SK-N-SH treated with all-trans-retinoic acid at 6 μM for 48 hours (cell line): ENCODE measurements around the gene CHIA.
"Not testable (repeated sequence)": the region's sequence is repeated elsewhere in the genome, so short reads cannot be mapped to it uniquely, and the experiment has no call there.

Experiments
- ATAC-seq: fragments of 200-7000 bp; cut with Tn5 transposase; 3 replicates; pipeline ENCODE4 v1.9.1; 2020; ENCODE audit warnings: mild to moderate bottlenecking, moderate library complexity
- CREB5 ChIP-seq: fragments of 250-450 bp; sonication (Bioruptor Pico); IDR thresholded peaks from 2 replicates; pipeline ENCODE4 v1.5.1; 2020; ENCODE audit warnings: low read depth, mild to moderate bottlenecking, moderate library complexity
- CSDC2 ChIP-seq: fragments of 250-450 bp; sonication (Bioruptor Pico); IDR thresholded peaks from 2 replicates; pipeline ENCODE4 v1.5.0; 2020; ENCODE audit warnings: mild to moderate bottlenecking, moderate library complexity
- CSRNP3 ChIP-seq: fragments of 250-450 bp; sonication (Bioruptor Pico); IDR thresholded peaks from 2 replicates; pipeline ENCODE4 v1.5.1; 2021; ENCODE audit warnings: mild to moderate bottlenecking, moderate library complexity
- ESRRG ChIP-seq: fragments of 250-450 bp; sonication (Bioruptor Pico); IDR thresholded peaks from 2 replicates; pipeline ENCODE4 v1.6.1; 2021; ENCODE audit warnings: mild to moderate bottlenecking
- GLIS3 ChIP-seq: fragments of 250-450 bp; sonication (Bioruptor Pico); IDR thresholded peaks from 2 replicates; pipeline ENCODE4 v1.5.0; 2020; ENCODE audit warnings: mild to moderate bottlenecking, moderate library complexity
- ISL1 ChIP-seq: fragments of 250-450 bp; sonication (Bioruptor Pico); IDR thresholded peaks from 2 replicates; pipeline ENCODE4 v2.1.2; 2022; ENCODE audit warnings: mild to moderate bottlenecking, moderate library complexity
- OSR1 ChIP-seq: fragments of 250-450 bp; sonication (Bioruptor Pico); IDR thresholded peaks from 2 replicates; pipeline ENCODE4 v1.8.0; 2022; ENCODE audit warnings: moderate library complexity, mild to moderate bottlenecking, inconsistent platforms
- PATZ1 ChIP-seq: fragments of 250-450 bp; sonication (Bioruptor Pico); IDR thresholded peaks from 2 replicates; pipeline ENCODE4 v1.8.0; 2020; ENCODE audit warnings: mild to moderate bottlenecking, moderate library complexity, borderline replicate concordance
- POU6F1 ChIP-seq: fragments of 250-450 bp; sonication (Bioruptor Pico); IDR thresholded peaks from 2 replicates; pipeline ENCODE4 v1.8.0; 2021; ENCODE audit warnings: low read depth, mild to moderate bottlenecking, moderate library complexity, borderline replicate concordance
- RARB ChIP-seq: fragments of 250-450 bp; sonication (Bioruptor Pico); IDR thresholded peaks from 2 replicates; pipeline ENCODE4 v1.8.0; 2021; ENCODE audit warnings: mild to moderate bottlenecking, moderate library complexity
- SNAI2 ChIP-seq: fragments of 250-450 bp; sonication (Bioruptor Pico); IDR thresholded peaks from 2 replicates; pipeline ENCODE4 v1.5.0; 2020; ENCODE audit warnings: mild to moderate bottlenecking, moderate library complexity
- TCF4 ChIP-seq: fragments of 250-450 bp; sonication (Bioruptor Pico); IDR thresholded peaks from 2 replicates; pipeline ENCODE4 v1.8.0; 2021; ENCODE audit warnings: mild to moderate bottlenecking, moderate library complexity, borderline replicate concordance
- TOX ChIP-seq: fragments of 250-450 bp; sonication (Bioruptor Pico); IDR thresholded peaks from 2 replicates; pipeline ENCODE4 v1.8.0; 2021; ENCODE audit warnings: mild to moderate bottlenecking, moderate library complexity, borderline replicate concordance
- TSHZ2 ChIP-seq: fragments of 250-450 bp; sonication (Bioruptor Pico); IDR thresholded peaks from 2 replicates; pipeline ENCODE4 v1.5.0; 2020; ENCODE audit warnings: mild to moderate bottlenecking, moderate library complexity
- ZFP30 ChIP-seq: fragments of 450-650 bp; formaldehyde crosslinking; IDR thresholded peaks from 2 replicates; pipeline ENCODE4 v1.5.0; 2022; ENCODE audit warnings: mild to moderate bottlenecking, moderate library complexity
- ZNF565 ChIP-seq: fragments of 450-650 bp; formaldehyde crosslinking; conservative IDR thresholded peaks from 2 replicates; pipeline ENCODE4 v1.5.0; 2020; ENCODE audit warnings: low read depth, mild to moderate bottlenecking, moderate library complexity
- ZNF70 ChIP-seq: fragments of 450-650 bp; formaldehyde crosslinking; IDR thresholded peaks from 2 replicates; pipeline ENCODE4 v1.5.0; 2020; ENCODE audit warnings: mild to moderate bottlenecking, moderate library complexity
- ZNF8 ChIP-seq: fragments of 450-650 bp; formaldehyde crosslinking; IDR thresholded peaks from 2 replicates; pipeline ENCODE4 v1.5.0; 2020; ENCODE audit warnings: mild to moderate bottlenecking, moderate library complexity

Gene CHIA

GRCh38 chr1:111323231-111323630 is 32.6 kb downstream of the CHIA start:
- TF ChIP-seq ZNF8 (CRISPR knock-in tag) (no peak), CSDC2 (CRISPR knock-in tag) (no peak)
- ATAC-seq: no peak

GRCh38 chr1:111332190-111332589 is 41.5 kb downstream of the CHIA start:
- no peak for ATAC-seq
- TF ChIP-seq POU6F1 (CRISPR knock-in tag) (no peak), TCF4 (no peak), GLIS3 (no peak), OSR1 (CRISPR knock-in tag) (no peak), TOX (CRISPR knock-in tag) (no peak), RARB (CRISPR knock-in tag) (no peak), ZFP30 (CRISPR knock-in tag) (no peak)
- TF ChIP-seq, all 23 proteins: peak for 0

GRCh38 chr1:111334169-111334568 is 43.5 kb downstream of the CHIA start:
- TF ChIP-seq CSRNP3 (CRISPR knock-in tag): no peak
- no peak for TF ChIP-seq PATZ1
- no peak for TF ChIP-seq ISL1 (CRISPR knock-in tag)
- TF ChIP-seq ZNF565 (CRISPR knock-in tag): no peak
- TF ChIP-seq ZFP30 (CRISPR knock-in tag): no peak
- no peak for TF ChIP-seq OSR1 (CRISPR knock-in tag)
- TF ChIP-seq TOX (CRISPR knock-in tag): no peak
- TF ChIP-seq ESRRG: no peak
- TF ChIP-seq CREB5 (CRISPR knock-in tag): no peak
- no peak for TF ChIP-seq POU6F1 (CRISPR knock-in tag)
- TF ChIP-seq ZNF70 (CRISPR knock-in tag): no peak
- no peak for TF ChIP-seq CSDC2 (CRISPR knock-in tag)
- no peak for TF ChIP-seq SNAI2 (CRISPR knock-in tag)
- no peak for TF ChIP-seq TSHZ2
- TF ChIP-seq TCF4: no peak
- peak; percentile 57; the same call in 1 of the 3 replicates for ATAC-seq

GRCh38 chr1:111335214-111335877 is 44.7 kb downstream of the CHIA start:
- ATAC-seq: not testable (repeated sequence)

GRCh38 chr1:111338849-111339248 is 48.2 kb downstream of the CHIA start:
- not testable (repeated sequence) for ATAC-seq
